OCI-LY1 (cell line): ENCODE results near the gene ABLIM2.

Source experiments
- EZH2 ChIP-seq: fragments of 200-600 bp; sonication (generic), shearing (Covaris generic); IDR thresholded peaks from 2 replicates; pipeline ENCODE4 v1.8.0; 2017; ENCODE audit warnings: borderline replicate concordance, mixed run types, mild to moderate bottlenecking, antibody characterized with exemption, low read length, moderate library complexity, mixed read lengths
- TF ChIP-seq, protein P1 (sequence below): fragments of 200-600 bp; sonication (generic), shearing (Covaris generic); IDR thresholded peaks from 2 replicates; pipeline ENCODE4 v1.5.1; 2017; ENCODE audit warnings: mild to moderate bottlenecking, antibody characterized with exemption, low read length, moderate library complexity, mixed read lengths

DNA sequence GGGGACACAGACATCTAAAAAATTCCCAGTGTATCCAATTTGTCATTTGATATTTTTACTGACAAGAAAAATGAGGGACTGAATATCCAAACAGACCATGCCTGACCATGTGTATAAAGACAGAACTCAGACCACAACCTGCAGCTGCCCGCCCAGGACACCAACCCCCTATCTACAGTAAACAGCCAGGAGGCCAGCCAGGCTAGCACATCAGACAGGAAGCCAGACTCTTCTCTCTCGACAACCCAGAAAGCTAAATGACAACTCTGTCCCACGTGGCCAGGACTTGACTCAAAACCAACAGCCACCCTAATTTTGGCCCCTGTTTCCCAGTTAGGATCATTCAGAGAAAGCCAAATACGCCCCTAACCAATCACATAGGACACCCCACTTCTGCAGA is 234.0 kb downstream of the ABLIM2 start:
- TF ChIP-seq, protein P1, sequence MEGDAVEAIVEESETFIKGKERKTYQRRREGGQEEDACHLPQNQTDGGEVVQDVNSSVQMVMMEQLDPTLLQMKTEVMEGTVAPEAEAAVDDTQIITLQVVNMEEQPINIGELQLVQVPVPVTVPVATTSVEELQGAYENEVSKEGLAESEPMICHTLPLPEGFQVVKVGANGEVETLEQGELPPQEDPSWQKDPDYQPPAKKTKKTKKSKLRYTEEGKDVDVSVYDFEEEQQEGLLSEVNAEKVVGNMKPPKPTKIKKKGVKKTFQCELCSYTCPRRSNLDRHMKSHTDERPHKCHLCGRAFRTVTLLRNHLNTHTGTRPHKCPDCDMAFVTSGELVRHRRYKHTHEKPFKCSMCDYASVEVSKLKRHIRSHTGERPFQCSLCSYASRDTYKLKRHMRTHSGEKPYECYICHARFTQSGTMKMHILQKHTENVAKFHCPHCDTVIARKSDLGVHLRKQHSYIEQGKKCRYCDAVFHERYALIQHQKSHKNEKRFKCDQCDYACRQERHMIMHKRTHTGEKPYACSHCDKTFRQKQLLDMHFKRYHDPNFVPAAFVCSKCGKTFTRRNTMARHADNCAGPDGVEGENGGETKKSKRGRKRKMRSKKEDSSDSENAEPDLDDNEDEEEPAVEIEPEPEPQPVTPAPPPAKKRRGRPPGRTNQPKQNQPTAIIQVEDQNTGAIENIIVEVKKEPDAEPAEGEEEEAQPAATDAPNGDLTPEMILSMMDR, result no peak
- TF ChIP-seq EZH2, result no peak
